IPS DF 6.9 (cell line): ENCODE data around the gene TSEN2.

Source experiments
- DNase-seq: peaks from one replicate; pipeline ENCODE4 v3.0.0-alpha.2; 2013; ENCODE audit warnings: low read depth, low spot score
- H3K27ac ChIP-seq: one replicate; pipeline ENCODE4 v1.5.1; 2013; ENCODE audit warnings: low read length, control low read depth
- H3K27me3 ChIP-seq: 2 replicates; pipeline ENCODE4 v1.6.1; 2013; ENCODE audit warnings: mild to moderate bottlenecking, low read length; ENCODE audit not compliant: control insufficient read depth, insufficient read depth
- H3K36me3 ChIP-seq: 2 replicates; pipeline ENCODE4 v1.6.1; 2013; ENCODE audit warnings: low read length; ENCODE audit not compliant: control insufficient read depth, insufficient read depth
- H3K4me1 ChIP-seq: 2 replicates; pipeline ENCODE4 v1.6.1; 2013; ENCODE audit warnings: low read length; ENCODE audit not compliant: control insufficient read depth, insufficient read depth
- H3K4me3 ChIP-seq: 2 replicates; pipeline ENCODE4 v1.5.1; 2013; ENCODE audit warnings: mild to moderate bottlenecking, low read length
- H3K9me3 ChIP-seq: 2 replicates; pipeline ENCODE4 v1.6.1; 2013; ENCODE audit warnings: low read length, inconsistent platforms; ENCODE audit not compliant: control insufficient read depth, insufficient read depth
- WGBS: extraction: QIAGEN DNeasy Blood & Tissue Kit; methylation state at CpG from one replicate; pipeline ENCODE4 v1.1.7; 2013; ENCODE audit warnings: mixed read lengths, missing lambda C conversion rate; ENCODE audit not compliant: insufficient read length, insufficient coverage; 5-methylcytosine and 5-hydroxymethylcytosine counted together

The TSEN2 gene

DNA sequence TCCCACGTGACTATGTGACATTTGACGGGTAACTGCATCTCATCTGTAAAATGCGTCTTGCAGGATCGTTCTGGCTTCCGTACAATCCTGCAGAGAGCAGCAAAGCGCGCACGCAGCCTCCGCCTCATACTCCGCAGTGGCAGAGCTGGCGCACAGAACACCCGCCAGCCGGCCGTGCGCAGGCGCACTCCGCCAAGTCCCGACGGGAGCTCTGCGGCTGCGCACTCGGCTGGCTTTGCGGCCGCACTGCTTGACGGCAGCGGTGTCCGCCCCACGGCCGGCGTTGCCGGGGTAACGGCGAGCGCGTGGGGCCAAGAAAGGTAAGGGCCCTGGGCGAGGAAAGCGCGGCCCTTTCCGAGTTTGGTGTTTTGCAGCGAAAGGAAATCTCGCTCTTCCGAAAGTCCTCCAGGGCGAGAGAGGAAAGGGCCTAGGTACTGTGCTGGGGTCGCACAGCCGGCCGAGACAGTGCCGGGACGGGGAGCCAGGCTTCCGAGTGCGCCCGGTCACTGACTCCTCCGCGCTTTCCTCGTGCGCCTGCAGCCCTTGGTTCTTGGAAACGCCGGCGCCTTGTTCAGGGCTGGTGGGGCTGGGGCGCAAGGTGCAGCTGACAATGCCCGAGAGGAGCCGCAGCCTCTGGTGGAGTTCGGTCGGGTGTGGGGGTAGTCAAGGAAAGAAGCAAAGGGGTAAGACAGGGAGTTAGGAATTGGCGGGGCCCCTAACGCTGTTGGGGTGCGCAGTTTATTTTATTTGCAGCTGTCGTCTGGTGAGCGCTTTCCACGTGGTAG is at the start of gene TSEN2:
TSS of gene TSEN2 (plus strand) at position 283 of the 785 bp plus-strand sequence. CDS start 5,321 bp downstream, outside the sequence.
- DNase-seq = peak; percentile 91
- no CpG with 5 or more reads among the region's 69 CpGs for WGBS
- Histone ChIP-seq H3K27me3 (no peaks in the 10 kb centered on the region), H3K36me3 (no peaks in the 10 kb centered on the region; the same call in 1 of the 2 replicates), H3K4me1 (no peaks in the 10 kb centered on the region), H3K4me3 (peak within 1 kb of the TSS; percentile 62), H3K9me3 (no peaks in the 10 kb centered on the region), H3K27ac (no peak within 1 kb of the TSS)

DNA sequence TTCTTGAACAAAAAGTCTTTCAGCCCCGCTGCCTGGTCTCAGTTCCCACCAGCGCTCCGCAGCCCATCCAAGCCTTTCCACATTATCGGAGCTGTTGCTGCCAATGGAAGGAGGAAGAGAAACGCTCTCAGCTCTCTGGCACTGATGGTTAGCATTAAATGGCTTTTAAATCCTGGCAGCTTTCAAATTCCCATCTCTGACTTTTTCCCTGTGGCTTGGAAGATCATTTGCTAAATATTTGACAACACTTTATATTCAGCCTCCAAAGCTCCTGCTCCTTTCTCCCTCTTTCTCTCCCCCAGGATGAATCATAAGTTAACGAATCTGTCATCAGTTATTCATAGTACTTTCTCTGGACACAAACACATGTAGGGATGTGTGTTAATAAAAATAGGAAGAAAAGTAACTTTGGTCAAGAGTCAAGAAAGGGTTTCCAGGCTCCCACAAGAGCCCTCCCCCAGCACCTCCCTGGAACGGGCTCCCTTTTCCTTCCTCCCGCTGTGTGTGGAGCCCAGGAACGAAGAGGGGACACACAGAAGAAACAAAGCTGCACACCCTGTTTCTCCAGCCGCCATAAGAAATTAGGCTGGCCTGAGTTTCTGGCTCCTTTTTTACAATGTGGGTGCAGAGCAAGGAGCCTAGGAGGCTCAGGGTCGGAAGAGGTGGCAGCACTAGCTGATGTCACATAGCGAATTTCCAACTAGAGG is 47.6 kb upstream of the TSEN2 start:
- Histone ChIP-seq H3K27me3 (no peaks in the 10 kb centered on the region), H3K27ac (no peak overlapping the region), H3K4me1 (no peaks in the 10 kb centered on the region), H3K4me3 (no peak overlapping the region), H3K36me3 (no peaks in the 10 kb centered on the region), H3K9me3 (no peaks in the 10 kb centered on the region)
- DNase-seq = no peak
- no CpG with 5 or more reads among the region's 12 CpGs for whole genome bisulfite sequencing

GRCh38 chr3:12437221-12437605 is 47.1 kb upstream of the TSEN2 start:
- Histone ChIP-seq H3K27me3 (no peaks in the 10 kb centered on the region), H3K4me3 (no peak overlapping the region), H3K4me1 (no peaks in the 10 kb centered on the region), H3K9me3 (no peaks in the 10 kb centered on the region), H3K36me3 (no peaks in the 10 kb centered on the region), H3K27ac (no peak overlapping the region)
- whole genome bisulfite sequencing = no CpG with 5 or more reads among the region's 6 CpGs
- DNase-seq = no peak

DNA sequence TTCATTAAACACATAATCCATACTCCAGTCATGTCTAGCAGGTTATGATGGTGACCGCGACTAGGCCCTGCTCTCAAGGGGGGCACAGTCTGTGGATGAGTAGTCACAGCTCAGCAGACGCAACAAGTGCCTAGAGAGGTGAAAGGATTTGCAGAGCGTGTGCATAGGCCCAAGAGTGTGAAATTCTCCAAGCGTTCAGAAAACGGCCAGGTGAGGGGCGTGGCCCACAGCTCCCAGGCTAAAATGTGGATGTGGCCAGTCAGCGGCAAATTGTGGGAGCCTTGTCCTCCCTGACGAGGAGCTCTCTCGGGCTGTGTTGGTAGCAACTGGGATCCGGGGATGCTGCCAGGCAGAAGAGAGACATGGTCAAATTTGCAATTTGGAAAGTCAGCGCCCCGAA is 46.4 kb upstream of the TSEN2 start:
- no peaks in the 10 kb centered on the region for H3K4me1 ChIP-seq
- no CpG with 5 or more reads among the region's 13 CpGs for WGBS
- no peak overlapping the region for H3K4me3 ChIP-seq
- no peak overlapping the region for H3K27ac ChIP-seq
- no peak for DNase-seq
- H3K9me3 ChIP-seq = no peaks in the 10 kb centered on the region
- H3K27me3 ChIP-seq = no peaks in the 10 kb centered on the region
- H3K36me3 ChIP-seq = no peaks in the 10 kb centered on the region

DNA sequence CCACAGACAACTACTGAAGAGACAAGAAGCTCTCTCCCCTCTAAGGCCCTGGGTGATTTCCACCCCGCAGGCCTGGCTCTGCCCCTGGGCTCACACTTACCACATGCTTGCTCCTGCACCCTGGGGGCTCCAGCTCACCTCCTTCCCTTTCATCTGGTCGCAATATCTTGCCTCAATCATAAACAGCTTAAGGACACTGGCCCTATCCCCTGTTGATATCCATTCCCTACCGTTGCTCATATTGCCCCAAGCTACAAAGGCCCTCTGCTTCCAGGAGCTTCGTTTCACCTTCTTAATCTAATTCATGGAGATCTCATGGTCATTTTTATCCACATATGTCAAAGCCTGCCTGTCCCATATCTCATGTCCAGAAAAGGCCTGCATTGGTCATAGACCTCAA is 46.0 kb upstream of the TSEN2 start:
- no peaks in the 10 kb centered on the region for H3K27me3 ChIP-seq
- H3K27ac ChIP-seq = no peak overlapping the region
- H3K36me3 ChIP-seq = no peaks in the 10 kb centered on the region
- no CpG with 5 or more reads among the region's 4 CpGs for WGBS
- H3K9me3 ChIP-seq = no peaks in the 10 kb centered on the region
- no peaks in the 10 kb centered on the region for H3K4me1 ChIP-seq
- H3K4me3 ChIP-seq = no peak overlapping the region
- no peak for DNase-seq

- no peaks in the 10 kb centered on the region for H3K9me3 ChIP-seq
- H3K4me3 ChIP-seq = no peak overlapping the region
- H3K36me3 ChIP-seq = no peaks in the 10 kb centered on the region
- DNase-seq = no peak
- no peak overlapping the region for H3K27ac ChIP-seq
- H3K27me3 ChIP-seq = no peaks in the 10 kb centered on the region
- no peaks in the 10 kb centered on the region; the same call in 1 of the 2 replicates for H3K4me1 ChIP-seq
- no CpG with 5 or more reads among the region's 11 CpGs for WGBS
These were observed 44.9 kb upstream of the TSEN2 start for GRCh38 chr3:12439161-12439940.

- H3K9me3 ChIP-seq = no peaks in the 10 kb centered on the region
- peaks cover 2% of the 10 kb centered on the region; the same call in 1 of the 2 replicates for H3K4me1 ChIP-seq
- no CpG with 5 or more reads among the region's 21 CpGs for WGBS
- H3K4me3 ChIP-seq = no peak overlapping the region
- no peak overlapping the region for H3K27ac ChIP-seq
- H3K36me3 ChIP-seq = no peaks in the 10 kb centered on the region
- no peaks in the 10 kb centered on the region for H3K27me3 ChIP-seq
- no peak for DNase-seq
These were observed 43.2 kb upstream of the TSEN2 start for GRCh38 chr3:12440927-12441714.

DNA sequence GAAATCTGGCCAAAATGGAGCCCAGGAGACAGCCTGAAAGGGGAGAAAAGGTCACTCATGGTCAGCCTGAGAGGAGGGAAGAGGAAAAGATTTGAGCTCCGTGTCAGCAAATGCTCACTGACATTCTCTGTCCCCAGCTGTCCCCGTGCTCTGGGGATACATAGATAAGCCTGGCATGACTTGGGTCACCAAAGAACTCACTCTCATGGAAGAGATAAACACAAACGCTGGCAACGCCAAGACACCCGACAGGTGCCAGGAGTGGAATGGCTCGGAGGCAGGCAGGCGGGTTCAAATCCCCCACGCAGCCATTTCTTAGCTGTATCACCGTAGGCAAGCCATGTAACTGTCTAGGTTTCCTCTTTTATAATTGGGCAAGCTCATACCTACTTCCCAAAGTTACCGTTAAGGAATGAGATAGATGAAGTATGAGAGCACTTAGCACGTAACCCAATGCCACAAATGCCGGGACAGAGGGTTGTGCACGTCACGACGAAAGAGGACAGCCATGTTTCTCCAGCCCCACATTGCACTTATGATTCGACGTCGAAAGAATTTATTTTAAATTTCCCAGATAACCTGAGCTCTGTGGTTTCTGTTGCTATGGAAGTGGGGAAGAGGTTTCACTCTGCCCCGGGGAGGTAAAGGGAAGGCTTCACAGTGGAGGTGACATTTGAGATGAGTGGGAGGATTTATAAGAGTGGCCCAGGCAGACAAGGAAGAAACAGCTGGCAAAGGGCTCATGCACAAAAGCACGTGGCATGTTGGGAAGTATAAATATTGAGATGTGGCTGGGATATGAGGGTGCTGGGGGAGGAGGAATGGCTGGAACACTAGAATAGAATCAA is 41.4 kb upstream of the TSEN2 start:
- no peak for DNase-seq
- Histone ChIP-seq H3K36me3 (no peaks in the 10 kb centered on the region), H3K27me3 (no peaks in the 10 kb centered on the region), H3K4me3 (no peak overlapping the region), H3K4me1 (peaks cover 2% of the 10 kb centered on the region; the same call in 1 of the 2 replicates), H3K9me3 (no peaks in the 10 kb centered on the region), H3K27ac (no peak overlapping the region)
- no CpG with 5 or more reads among the region's 20 CpGs for WGBS

DNA sequence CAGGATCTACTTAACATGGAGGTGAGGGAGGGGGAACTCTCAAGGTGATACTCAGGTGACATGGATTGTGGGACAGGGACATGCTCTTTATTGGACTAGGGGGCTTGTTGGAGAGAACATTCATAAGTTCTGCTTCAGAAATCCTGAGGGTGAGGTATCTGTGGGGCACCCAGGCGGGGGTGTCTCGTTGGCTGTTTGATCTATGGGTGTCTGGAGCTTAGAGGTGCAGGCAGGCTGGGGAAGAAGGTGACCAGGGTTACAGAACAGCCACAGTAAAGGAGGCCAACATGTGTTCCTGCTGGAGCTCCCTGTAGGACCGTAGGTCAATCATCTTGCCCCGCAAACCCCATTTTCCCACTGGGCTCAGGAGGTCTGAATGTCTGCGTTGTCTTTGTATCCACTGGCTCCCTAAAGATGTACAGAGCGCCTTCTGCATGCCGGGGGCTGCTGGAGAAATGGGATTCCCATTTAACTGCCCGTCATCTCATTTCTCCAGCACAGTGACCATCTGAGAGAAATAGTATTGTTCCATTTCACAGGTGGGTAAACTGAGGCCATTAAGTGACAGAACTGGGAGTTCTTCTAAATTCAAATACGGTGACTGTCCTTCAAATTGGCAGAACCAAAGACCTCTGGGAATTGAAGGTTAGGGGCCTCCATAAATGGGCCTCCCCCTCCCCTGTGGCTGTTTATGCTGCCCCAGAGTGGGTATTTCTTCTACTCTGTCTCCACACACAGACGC is 40.3 kb upstream of the TSEN2 start:
- no CpG with 5 or more reads among the region's 10 CpGs for WGBS
- Histone ChIP-seq H3K9me3 (no peaks in the 10 kb centered on the region), H3K4me3 (no peak overlapping the region), H3K27me3 (no peaks in the 10 kb centered on the region), H3K27ac (no peak overlapping the region), H3K4me1 (peaks cover 2% of the 10 kb centered on the region; the same call in 1 of the 2 replicates), H3K36me3 (no peaks in the 10 kb centered on the region)
- no peak for DNase-seq
